ENCODE data around the gene SLC6A9.

The SLC6A9 gene

GRCh38 chr1:44031252-44032169 lies at the start of gene SLC6A9:
TSS of gene SLC6A9 (minus strand) at chr1:44031462. CDS start at chr1:44024277, 7,185 bp downstream.
- DNase-seq: no peak

- DNase-seq: no peak
These were observed 48.3 kb upstream of the SLC6A9 start for GRCh38 chr1:44079566-44079965.

DNA sequence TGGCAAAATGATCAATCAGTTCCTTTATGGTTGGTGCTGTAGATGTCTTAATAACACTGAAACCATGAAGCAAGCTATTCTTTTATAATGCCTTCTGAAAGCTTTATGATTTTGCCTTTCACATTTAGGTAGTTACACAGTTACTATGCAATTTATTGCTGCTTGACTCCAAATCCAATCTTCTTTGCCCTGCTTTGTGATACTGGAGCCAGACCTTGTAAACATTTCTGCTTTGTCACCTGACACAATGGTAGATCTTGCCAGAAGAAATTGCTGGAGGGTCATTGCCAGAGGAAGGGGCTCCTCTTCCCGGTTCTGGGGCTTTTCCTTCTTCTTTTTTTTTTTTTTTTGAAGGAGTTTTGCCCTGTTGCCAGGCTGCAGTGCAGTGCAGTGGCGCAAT lies 46.8 kb upstream of the SLC6A9 start:
- DNase-seq: no peak

- DNase-seq: no peak
These were observed 46.2 kb upstream of the SLC6A9 start for GRCh38 chr1:44077421-44077820.

GRCh38 chr1:44076066-44076465 lies 44.8 kb upstream of the SLC6A9 start:
- DNase-seq: no peak

DNA sequence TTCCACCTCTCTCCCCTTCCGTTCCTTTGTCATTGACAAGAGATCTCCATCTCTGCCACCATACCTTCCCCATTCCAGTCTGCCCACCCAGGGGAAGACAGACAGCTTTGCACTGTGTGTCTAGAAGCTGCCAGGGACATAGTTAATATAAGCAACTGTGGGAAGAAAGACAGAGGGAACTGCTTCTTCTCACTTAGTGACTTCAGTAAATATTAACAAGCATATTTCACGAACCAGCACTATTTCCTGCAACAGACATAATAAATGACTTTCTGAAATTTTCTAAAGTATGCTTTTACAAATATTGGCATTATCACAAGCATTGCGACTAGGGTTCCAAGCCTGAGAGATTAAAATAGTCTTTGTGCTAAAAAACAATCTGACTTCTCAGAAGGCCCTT lies 43.2 kb upstream of the SLC6A9 start:
- no peak for DNase-seq

GRCh38 chr1:44073528-44073927 lies 42.3 kb upstream of the SLC6A9 start:
- DNase-seq: no peak

DNA sequence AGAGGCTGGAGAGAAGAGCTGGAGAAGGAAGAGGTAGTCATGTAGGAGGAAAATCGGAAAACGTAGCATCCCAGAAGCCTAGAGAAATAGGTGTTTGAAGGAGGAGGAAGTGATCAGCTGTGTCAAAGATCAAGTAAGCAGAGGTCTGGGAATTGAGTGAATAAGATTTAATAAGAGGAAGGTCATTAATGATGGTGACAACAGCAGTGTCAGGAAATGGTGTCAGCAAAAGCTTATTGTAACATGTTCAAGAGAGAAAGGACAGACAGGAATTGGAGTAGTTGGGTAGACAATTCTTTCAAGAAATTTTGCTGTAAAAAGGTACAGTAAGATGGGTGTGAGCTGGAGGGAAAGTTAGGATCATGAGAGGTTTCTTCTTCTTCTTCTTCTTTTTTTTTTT lies 41.6 kb upstream of the SLC6A9 start:
- peak; percentile 29 for DNase-seq

DNA sequence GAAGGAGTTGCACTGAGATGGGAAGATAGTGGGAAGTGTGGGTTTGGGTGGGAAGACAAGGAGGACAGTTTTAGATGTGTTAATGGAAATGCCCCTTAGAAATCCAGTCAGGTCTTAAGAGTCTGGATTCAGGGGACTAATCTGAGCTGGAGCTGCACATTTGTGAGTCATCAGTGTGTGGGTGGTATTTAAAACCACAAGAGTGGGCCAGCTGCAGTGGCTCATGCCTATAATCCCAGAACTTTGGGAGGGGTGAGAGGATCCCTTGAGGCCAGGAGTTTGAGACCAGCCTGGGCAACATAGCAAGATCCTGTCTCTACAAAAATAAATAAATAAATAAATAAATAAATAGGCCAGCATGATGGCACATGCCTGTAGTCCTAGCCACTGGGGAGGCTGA lies 40.9 kb upstream of the SLC6A9 start:
- DNase-seq: peak; percentile 79

GRCh38 chr1:44071461-44071860 lies 40.2 kb upstream of the SLC6A9 start:
- peak; percentile 35 for DNase-seq

- peak; percentile 65 for DNase-seq
These were observed 37.2 kb upstream of the SLC6A9 start for GRCh38 chr1:44068442-44068921.

- DNase-seq: peak; percentile 49
These were observed 36.3 kb upstream of the SLC6A9 start for GRCh38 chr1:44067266-44068250.

- no peak for DNase-seq
These were observed 31.5 kb upstream of the SLC6A9 start for GRCh38 chr1:44062656-44063179.

DNA sequence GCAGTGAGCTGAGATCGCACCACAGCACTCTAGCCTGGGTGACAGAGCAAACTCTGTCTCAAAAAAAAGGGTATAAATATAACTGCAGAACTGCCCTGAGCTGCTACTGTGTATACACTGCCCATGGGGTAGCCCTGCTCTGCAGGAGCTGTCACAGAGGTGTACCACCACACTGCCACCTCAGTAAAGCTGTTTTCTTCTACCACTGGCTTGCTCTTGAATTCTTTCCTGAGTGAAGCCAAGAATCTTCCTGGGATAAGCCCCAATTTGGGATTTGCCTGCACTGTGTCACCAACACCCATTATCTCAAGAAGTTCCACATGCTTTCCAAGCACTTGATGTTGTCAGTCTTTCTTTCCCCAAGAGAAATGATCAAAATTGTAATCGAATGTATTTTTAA lies 30.6 kb upstream of the SLC6A9 start:
- no peak for DNase-seq

GRCh38 chr1:44060830-44061267 lies 29.6 kb upstream of the SLC6A9 start:
- DNase-seq: no peak

- DNase-seq: no peak
These were observed 28.5 kb upstream of the SLC6A9 start for GRCh38 chr1:44059664-44060355.

GRCh38 chr1:44059212-44059611 lies 27.9 kb upstream of the SLC6A9 start:
- DNase-seq: no peak

- no peak for DNase-seq
These were observed 26.0 kb upstream of the SLC6A9 start for GRCh38 chr1:44057293-44057692.

DNA sequence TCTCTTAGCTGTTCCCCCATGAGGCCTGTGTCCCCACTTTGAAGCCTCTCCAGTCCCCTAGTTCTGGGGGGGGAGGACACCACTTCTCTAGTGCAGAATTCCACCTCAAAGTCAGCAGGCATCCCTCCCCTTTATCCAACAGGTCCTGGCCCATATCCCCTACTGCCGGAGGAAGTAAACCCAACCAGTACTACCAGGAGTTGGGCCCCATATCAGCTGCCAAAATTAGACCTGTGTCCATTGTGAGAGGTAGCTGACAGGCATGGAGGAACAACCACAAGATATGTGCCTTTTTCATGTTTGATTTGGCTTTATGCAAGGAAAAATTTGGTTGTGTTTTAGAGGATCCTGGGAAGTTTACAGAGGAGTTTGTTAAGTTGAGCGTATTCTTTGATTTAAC lies 22.1 kb upstream of the SLC6A9 start:
- DNase-seq: no peak

DNA sequence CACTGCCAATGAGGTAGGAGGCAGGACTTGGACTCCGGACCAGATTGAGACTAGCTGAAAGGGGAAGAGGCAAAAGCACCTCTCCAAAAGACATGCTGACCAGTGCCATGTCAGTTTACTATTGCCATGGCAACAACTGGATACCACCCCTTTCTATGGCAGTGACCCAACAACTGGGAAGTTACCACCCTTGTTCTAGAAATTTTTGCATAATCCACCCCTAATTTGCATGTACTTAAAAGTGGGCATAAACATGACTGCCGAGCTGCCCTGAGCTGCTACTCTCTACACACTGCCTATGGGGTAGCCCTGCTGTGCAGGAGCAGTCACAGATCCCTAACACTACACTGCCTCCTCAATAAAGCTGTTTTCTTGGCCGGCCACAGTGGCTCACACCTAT lies 19.0 kb upstream of the SLC6A9 start:
- DNase-seq: no peak

DNA sequence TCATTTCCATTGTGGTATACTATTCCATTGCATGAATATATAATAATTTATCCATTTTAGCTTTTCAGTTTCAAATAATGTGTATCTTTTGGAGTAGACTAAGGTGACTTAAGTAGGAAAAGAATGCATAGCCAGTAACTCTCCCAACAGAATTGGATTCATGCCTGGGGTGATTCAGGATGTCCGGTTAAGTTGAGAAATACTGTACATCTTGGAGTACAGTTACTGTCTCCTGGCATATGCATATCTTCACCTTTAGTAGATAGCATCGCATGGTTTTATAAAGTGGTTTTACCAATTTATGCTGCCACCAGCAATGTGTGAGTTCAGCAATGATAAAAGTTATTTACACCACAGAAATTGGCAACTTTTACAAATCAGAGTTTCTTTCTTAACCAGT lies 18.6 kb upstream of the SLC6A9 start:
- no peak for DNase-seq

- no peak for DNase-seq
These were observed 17.4 kb upstream of the SLC6A9 start for GRCh38 chr1:44048532-44049215.

Data from inflammatory macrophage treated with lipopolysaccharide for 4 hours (primary cell).